ENCODE results near the gene TMPRSS13. TPM values are rescaled to one million over a fixed set of nuclear protein-coding genes. Genes with fewer than 3 reads are reported as not detected.

TMPRSS13 gene
- total RNA-seq, 2 experiments from 2014 or later: 0.79 to 1.1 TPM

- TF ChIP-seq EZH2phosphoT487 (IDR thresholded peaks at IDR 0.05; ENCODE audit: borderline replicate concordance, low read depth, low read length) (no peak), CTCF (conservative IDR thresholded peaks at IDR 0.05; ENCODE audit: low read length) (no peak)
- no peaks in the 10 kb centered on the region for H3K79me2 ChIP-seq (ENCODE audit: insufficient read depth, low read depth, low read length)
- no peak overlapping the region for H3K4me2 ChIP-seq (ENCODE audit: low read length)
- H3K27ac ChIP-seq (ENCODE audit: low read depth, low read length, poor library complexity, severe bottlenecking): no peak overlapping the region
- H3K36me3 ChIP-seq (ENCODE audit: insufficient read depth, low read length): no peaks in the 10 kb centered on the region
- H2AFZ ChIP-seq (ENCODE audit: low read length): no peak overlapping the region
- H3K4me1 ChIP-seq (ENCODE audit: insufficient read depth, low read length, poor library complexity, severe bottlenecking): peaks cover 14% of the 10 kb centered on the region
- no peaks in the 10 kb centered on the region for H3K9me3 ChIP-seq (ENCODE audit: low read length)
- H4K20me1 ChIP-seq (ENCODE audit: insufficient read depth, low read length): no peaks in the 10 kb centered on the region
- ChIA-PET POLR2A (no interaction called here), CTCF (ENCODE audit: unreplicated experiment) (no interaction called here)
- no peak overlapping the region for H3K4me3 ChIP-seq (ENCODE audit: low read depth, low read length, poor library complexity, severe bottlenecking)
- intact Hi-C loops (cut with micrococcal nuclease; ENCODE audit: unreplicated experiment): no loop called here
- BruUV-seq (replicated peaks): no TSS peak
- no peaks in the 10 kb centered on the region for H3K9me2 ChIP-seq (ENCODE audit: insufficient read depth, low read length)
- DNase-seq (ENCODE audit: low spot score): no peak
Observed at GRCh38 chr11:117933475-117933874, 4.3 kb upstream of the TMPRSS13 start.

DNA sequence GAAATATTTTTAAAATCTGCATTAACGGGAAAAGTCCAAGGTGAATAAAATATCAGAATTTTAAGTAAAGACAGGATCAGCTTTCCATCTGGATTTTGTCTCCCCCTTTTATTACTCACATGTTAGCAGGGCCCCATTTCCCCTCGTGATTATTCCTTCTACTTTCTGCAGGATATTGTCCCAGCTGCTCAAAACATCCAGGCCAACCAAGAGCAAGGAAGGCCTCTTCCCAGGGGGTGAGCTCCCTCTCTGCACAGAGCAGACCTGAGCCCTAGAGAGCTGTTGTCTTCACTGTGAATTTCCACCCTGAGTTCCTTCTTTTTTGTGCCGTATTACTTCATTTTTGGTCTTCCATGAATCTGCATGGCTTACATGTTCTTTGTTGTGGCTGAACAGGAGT, 3.7 kb upstream of the TMPRSS13 start:
- Histone ChIP-seq H4K20me1 (ENCODE audit: insufficient read depth, low read length) (no peaks in the 10 kb centered on the region), H3K79me2 (ENCODE audit: insufficient read depth, low read depth, low read length) (no peaks in the 10 kb centered on the region), H3K4me2 (ENCODE audit: low read length) (no peak overlapping the region), H3K4me1 (ENCODE audit: insufficient read depth, low read length, poor library complexity, severe bottlenecking) (peaks cover 14% of the 10 kb centered on the region), H3K9me3 (ENCODE audit: low read length) (no peaks in the 10 kb centered on the region), H3K27ac (ENCODE audit: low read depth, low read length, poor library complexity, severe bottlenecking) (no peak overlapping the region), H3K4me3 (ENCODE audit: low read depth, low read length, poor library complexity, severe bottlenecking) (no peak overlapping the region), H3K36me3 (ENCODE audit: insufficient read depth, low read length) (no peaks in the 10 kb centered on the region), H3K9me2 (ENCODE audit: insufficient read depth, low read length) (no peaks in the 10 kb centered on the region), H2AFZ (ENCODE audit: low read length) (no peak overlapping the region)
- no TSS peak for BruUV-seq (replicated peaks)
- CTCF ChIA-PET (ENCODE audit: unreplicated experiment): interaction anchor here (0.7 kb wide), 1 partner anchor 120 kb away, joined by 3 read pairs; no protein-coding TSS in a partner anchor
- DNase-seq (ENCODE audit: low spot score): no peak
- TF ChIP-seq CTCF (conservative IDR thresholded peaks at IDR 0.05; ENCODE audit: low read length) (no peak), EZH2phosphoT487 (IDR thresholded peaks at IDR 0.05; ENCODE audit: borderline replicate concordance, low read depth, low read length) (no peak)
- intact Hi-C loops (cut with micrococcal nuclease; ENCODE audit: unreplicated experiment): no loop called here
- POLR2A ChIA-PET: interaction anchor here (0.5 to 1.5 kb wide), 3 partner anchors 98 to 561 kb away, joined by 3 to 4 read pairs (median 4); no protein-coding TSS in a partner anchor

- no peak for TF ChIP-seq CTCF (conservative IDR thresholded peaks at IDR 0.05; ENCODE audit: low read length)
- TF ChIP-seq EZH2phosphoT487 (IDR thresholded peaks at IDR 0.05; ENCODE audit: borderline replicate concordance, low read depth, low read length): no peak
- Histone ChIP-seq H3K4me1 (ENCODE audit: insufficient read depth, low read length, poor library complexity, severe bottlenecking) (peaks cover 14% of the 10 kb centered on the region), H3K79me2 (ENCODE audit: insufficient read depth, low read depth, low read length) (no peaks in the 10 kb centered on the region), H3K9me3 (ENCODE audit: low read length) (no peaks in the 10 kb centered on the region), H3K36me3 (ENCODE audit: insufficient read depth, low read length) (no peaks in the 10 kb centered on the region), H3K4me3 (ENCODE audit: low read depth, low read length, poor library complexity, severe bottlenecking) (no peak overlapping the region), H4K20me1 (ENCODE audit: insufficient read depth, low read length) (no peaks in the 10 kb centered on the region), H2AFZ (ENCODE audit: low read length) (no peak overlapping the region), H3K4me2 (ENCODE audit: low read length) (no peak overlapping the region), H3K27ac (ENCODE audit: low read depth, low read length, poor library complexity, severe bottlenecking) (no peak overlapping the region), H3K9me2 (ENCODE audit: insufficient read depth, low read length) (no peaks in the 10 kb centered on the region)
- ChIA-PET POLR2A (interaction anchor here (0.5 to 1.5 kb wide), 3 partner anchors 98 to 560 kb away, joined by 3 to 4 read pairs (median 4); no protein-coding TSS in a partner anchor), CTCF (ENCODE audit: unreplicated experiment) (interaction anchor here (0.7 kb wide), 1 partner anchor 121 kb away, joined by 3 read pairs; no protein-coding TSS in a partner anchor)
- no TSS peak for BruUV-seq (replicated peaks)
- no peak for DNase-seq (ENCODE audit: low spot score)
- intact Hi-C loops (cut with micrococcal nuclease; ENCODE audit: unreplicated experiment): no loop called here
Observed at GRCh38 chr11:117932426-117932825, 3.2 kb upstream of the TMPRSS13 start.

All from OCI-LY7 (cell line).